Neural crest cell (in vitro differentiated cells): Measurements from ENCODE around the gene CBLN3. TPM values are rescaled to one million over a fixed set of nuclear protein-coding genes. Genes with fewer than 3 reads are reported as not detected.
A peak's percentile ranks its signal among the peaks of the same experiment; 100 is the strongest.
"Not testable (repeated sequence)": the region's sequence is repeated elsewhere in the genome, so short reads cannot be mapped to it uniquely, and the experiment has no call there.

ENCODE experiments used
- DNase-seq: peaks from one replicate; pipeline ENCODE4 v3.0.0; 2021; ENCODE audit warnings: low read depth, mixed read lengths, low spot score
- H3K27ac Mint-ChIP-seq: one replicate; pipeline ENCODE4 v1.8.0; 2021; ENCODE audit warnings: mild to moderate bottlenecking, mixed read lengths; ENCODE audit not compliant: unreplicated experiment
- H3K27me3 Mint-ChIP-seq: 2 replicates; pipeline ENCODE4 v1.8.0; 2021; ENCODE audit warnings: low read depth, mild to moderate bottlenecking, mixed read lengths
- H3K36me3 Mint-ChIP-seq: 2 replicates; pipeline ENCODE4 v1.8.0; 2021; ENCODE audit warnings: low read depth, mild to moderate bottlenecking, mixed read lengths
- H3K4me1 Mint-ChIP-seq: 2 replicates; pipeline ENCODE4 v1.8.0; 2021; ENCODE audit warnings: mixed read lengths
- H3K4me3 Mint-ChIP-seq: one replicate; pipeline ENCODE4 v1.8.0; 2021; ENCODE audit warnings: mild to moderate bottlenecking, mixed read lengths
- H3K9me3 Mint-ChIP-seq: 2 replicates; pipeline ENCODE4 v1.8.0; 2021; ENCODE audit warnings: mixed read lengths
- long read RNA-seq: library from polyadenylated mRNA; unstranded; transcript quantifications from one replicate; pipeline ENCODE4 v2.0.0, GENCODE V29; 2020
- total RNA-seq: library from RNA; stranded (reverse); gene quantifications from 2 replicates; pipeline ENCODE4 v1.2.1, GENCODE V29; 2021
- TF ChIP-seq, protein P1 (sequence below): fragments of 200-600 bp; sonication (generic); conservative IDR thresholded peaks from 2 replicates; pipeline ENCODE4 v1.5.0; 2021; ENCODE audit warnings: antibody characterized with exemption, mild to moderate bottlenecking

CBLN3 gene
- 0.86 and 1.0 TPM in 2 replicates for total RNA-seq
- long read RNA-seq, result 0 reads

DNA sequence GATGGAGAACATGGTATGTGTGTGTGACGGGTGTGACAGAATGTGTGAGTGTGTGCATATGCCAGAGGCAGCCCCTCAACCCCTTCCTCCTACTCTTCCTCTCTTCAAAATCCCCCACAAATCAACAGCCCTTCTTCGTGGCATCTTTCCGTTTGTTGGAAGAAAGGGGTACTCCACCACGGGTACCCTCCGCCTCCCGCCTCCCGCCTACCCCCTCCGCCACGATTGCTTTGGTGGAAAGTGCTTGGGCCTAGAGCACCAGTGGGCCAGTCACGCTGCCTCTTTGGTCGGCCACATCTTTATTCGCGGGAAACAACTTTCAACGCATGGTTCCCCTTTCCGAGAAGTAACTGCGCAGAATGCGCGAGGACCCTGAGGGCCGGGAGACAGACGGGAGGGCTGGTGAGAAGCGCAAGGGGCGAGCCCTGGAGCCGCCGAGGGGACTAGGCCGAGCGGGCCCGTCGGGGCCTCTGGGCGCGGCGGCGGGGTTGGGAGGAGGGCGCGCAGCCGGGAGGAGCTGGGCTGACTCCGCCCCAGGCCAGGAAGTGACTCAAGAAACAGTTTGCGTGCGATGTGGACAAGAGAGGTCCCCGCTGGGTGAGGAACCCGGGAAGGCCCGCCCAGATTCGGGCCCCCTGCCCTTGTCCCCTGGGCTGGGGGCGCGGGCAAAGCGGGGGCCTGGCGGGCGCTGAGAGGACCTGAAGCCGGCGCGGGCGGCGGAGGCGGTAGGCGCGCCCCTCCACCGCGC lies at the start of gene CBLN3, which contains the start of gene KHNYN:
CBLN3 (minus strand) TSS at position 274 of the 748 bp plus-strand sequence. CDS start 614 bp downstream, outside the sequence.
KHNYN (plus strand) TSS at position 560 of the 748 bp plus-strand sequence. CDS start 777 bp downstream, outside the sequence.
- Mint-ChIP-seq H3K4me3 (peak within 1 kb of the TSS; percentile 90), H3K27me3 (peaks cover 7% of the 10 kb centered on the region), H3K36me3 (peaks cover 3% of the 10 kb centered on the region), H3K9me3 (no peaks in the 10 kb centered on the region), H3K4me1 (peaks cover 18% of the 10 kb centered on the region), H3K27ac (peak within 1 kb of the TSS; percentile 97)
- DNase-seq, result peak; percentile 70
- TF ChIP-seq, protein P1, sequence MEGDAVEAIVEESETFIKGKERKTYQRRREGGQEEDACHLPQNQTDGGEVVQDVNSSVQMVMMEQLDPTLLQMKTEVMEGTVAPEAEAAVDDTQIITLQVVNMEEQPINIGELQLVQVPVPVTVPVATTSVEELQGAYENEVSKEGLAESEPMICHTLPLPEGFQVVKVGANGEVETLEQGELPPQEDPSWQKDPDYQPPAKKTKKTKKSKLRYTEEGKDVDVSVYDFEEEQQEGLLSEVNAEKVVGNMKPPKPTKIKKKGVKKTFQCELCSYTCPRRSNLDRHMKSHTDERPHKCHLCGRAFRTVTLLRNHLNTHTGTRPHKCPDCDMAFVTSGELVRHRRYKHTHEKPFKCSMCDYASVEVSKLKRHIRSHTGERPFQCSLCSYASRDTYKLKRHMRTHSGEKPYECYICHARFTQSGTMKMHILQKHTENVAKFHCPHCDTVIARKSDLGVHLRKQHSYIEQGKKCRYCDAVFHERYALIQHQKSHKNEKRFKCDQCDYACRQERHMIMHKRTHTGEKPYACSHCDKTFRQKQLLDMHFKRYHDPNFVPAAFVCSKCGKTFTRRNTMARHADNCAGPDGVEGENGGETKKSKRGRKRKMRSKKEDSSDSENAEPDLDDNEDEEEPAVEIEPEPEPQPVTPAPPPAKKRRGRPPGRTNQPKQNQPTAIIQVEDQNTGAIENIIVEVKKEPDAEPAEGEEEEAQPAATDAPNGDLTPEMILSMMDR, result no peak

DNA sequence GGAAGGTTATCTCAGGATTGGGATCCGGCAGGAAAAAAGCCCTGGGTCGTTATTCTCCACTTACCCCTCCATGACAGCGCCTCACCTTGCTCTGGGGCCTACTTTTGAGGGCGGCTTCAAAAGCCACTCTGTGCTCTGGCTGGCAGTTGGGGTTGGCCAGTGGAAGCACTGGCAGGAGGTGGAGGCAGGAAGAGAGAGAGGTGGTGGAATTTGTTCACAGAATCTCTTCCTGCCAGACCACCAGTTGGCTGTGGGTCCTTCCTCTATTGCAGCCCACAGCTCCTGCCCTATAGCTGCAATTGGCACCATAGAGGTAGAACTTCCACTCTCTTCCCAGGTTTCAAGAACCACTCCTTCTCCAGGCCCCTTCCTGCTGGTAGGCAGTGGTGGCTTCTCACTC lies 45.8 kb upstream of the CBLN3 start:
- H3K4me1 Mint-ChIP-seq, result no peaks in the 10 kb centered on the region
- H3K9me3 Mint-ChIP-seq, result peaks cover 2% of the 10 kb centered on the region
- no peak for DNase-seq
- TF ChIP-seq, protein P1, result no peak
- no peak overlapping the region for H3K4me3 Mint-ChIP-seq
- no peak overlapping the region for H3K27ac Mint-ChIP-seq
- peaks cover 7% of the 10 kb centered on the region for H3K36me3 Mint-ChIP-seq
- H3K27me3 Mint-ChIP-seq, result no peaks in the 10 kb centered on the region

DNA sequence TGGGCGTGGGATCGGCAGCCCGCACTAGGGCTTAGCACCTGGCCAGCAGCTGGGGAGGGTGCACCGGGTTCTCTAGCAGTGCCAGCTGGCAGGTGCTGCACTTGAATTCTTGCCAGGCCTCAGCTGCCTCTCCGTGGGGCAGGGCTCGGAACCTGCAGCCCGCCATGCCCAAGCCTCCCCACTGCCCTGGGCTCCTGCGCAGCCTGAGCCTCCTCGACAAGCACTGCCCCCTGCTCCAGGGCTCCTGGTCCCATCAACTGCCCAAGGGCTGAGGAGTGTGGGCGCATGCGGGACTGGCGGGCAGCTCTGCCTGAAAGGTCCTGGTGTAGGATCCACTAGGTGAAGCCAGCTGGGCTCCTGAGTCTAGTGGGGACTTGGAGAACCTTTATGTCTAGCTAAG lies 43.7 kb upstream of the CBLN3 start:
- Mint-ChIP-seq H3K4me1 (no peaks in the 10 kb centered on the region), H3K27me3 (no peaks in the 10 kb centered on the region), H3K27ac (no peak overlapping the region), H3K9me3 (peaks cover 6% of the 10 kb centered on the region), H3K36me3 (peaks cover 7% of the 10 kb centered on the region), H3K4me3 (no peak overlapping the region)
- no peak for DNase-seq
- TF ChIP-seq, protein P1, result no peak

DNA sequence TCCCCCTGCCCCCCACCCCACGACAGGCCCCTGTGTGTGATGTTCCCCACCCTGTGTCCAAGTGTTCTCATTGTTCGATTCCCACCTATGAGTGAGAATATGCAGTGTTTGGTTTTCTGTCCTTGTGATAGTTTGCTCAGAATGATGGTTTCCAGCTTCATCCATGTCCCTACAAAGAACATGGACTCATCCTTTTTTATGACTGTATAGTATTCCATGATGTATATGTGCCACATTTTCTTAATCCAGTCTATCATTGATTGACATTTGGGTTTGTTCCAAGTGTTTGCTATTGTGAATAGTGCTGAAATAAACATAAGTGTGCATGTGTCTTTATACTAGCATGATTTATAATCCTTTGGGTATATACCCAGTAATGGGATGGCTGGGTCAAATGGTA lies 41.0 kb upstream of the CBLN3 start:
- not testable (repeated sequence) for H3K36me3 Mint-ChIP-seq, H3K9me3 Mint-ChIP-seq, H3K27ac Mint-ChIP-seq, H3K4me1 Mint-ChIP-seq, H3K27me3 Mint-ChIP-seq, H3K4me3 Mint-ChIP-seq, DNase-seq

DNA sequence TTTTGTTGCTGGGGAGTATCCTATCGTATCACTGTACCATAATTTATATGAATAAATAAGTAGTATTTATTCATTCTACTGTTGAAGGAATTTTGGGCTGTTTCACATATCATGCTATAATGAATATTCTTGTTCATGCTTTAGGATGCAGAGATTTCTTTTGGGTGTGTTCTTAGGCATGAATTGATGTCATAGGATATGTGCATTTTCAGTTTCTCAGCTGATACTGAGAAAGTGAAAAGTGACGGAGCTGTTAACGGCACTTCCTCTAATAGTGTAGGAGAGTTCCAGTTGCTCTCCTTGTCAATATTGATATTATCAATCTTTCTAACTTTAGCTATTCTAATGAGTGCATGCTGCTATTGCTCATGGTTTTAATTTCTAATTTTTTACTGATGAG lies 36.3 kb upstream of the CBLN3 start:
- no peaks in the 10 kb centered on the region for H3K4me1 Mint-ChIP-seq
- H3K4me3 Mint-ChIP-seq, result no peak overlapping the region
- peaks cover under 1% of the 10 kb centered on the region for H3K36me3 Mint-ChIP-seq
- TF ChIP-seq, protein P1, result no peak
- no peak for DNase-seq
- peaks cover 6% of the 10 kb centered on the region for H3K9me3 Mint-ChIP-seq
- no peaks in the 10 kb centered on the region for H3K27me3 Mint-ChIP-seq
- H3K27ac Mint-ChIP-seq, result no peak overlapping the region

DNA sequence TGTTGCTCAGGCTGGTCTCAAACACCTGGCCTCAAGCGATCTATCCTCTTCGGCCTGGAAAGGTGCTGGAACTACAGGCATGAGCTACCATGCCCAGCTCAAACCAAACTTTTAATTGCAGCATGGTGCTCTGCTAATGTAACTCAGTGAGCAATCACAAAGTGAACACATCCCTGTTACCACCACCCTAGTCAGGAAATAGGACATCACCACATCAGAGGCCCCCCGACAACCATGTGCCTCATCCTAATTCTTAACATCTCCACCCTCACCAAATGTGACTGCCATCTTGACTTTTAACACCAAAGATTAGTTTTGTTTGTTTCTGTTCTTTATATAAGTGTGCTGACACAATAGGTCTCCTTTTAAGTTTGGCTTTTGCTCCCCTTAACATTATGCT lies 35.9 kb upstream of the CBLN3 start:
- no peak overlapping the region for H3K4me3 Mint-ChIP-seq
- peaks cover 4% of the 10 kb centered on the region for H3K9me3 Mint-ChIP-seq
- TF ChIP-seq, protein P1, result no peak
- H3K27me3 Mint-ChIP-seq, result no peaks in the 10 kb centered on the region
- no peaks in the 10 kb centered on the region for H3K36me3 Mint-ChIP-seq
- H3K4me1 Mint-ChIP-seq, result no peaks in the 10 kb centered on the region
- DNase-seq, result no peak
- H3K27ac Mint-ChIP-seq, result no peak overlapping the region
